WTC11 (cell line): ENCODE data around the gene MALAT1. TPM values are rescaled to one million over a fixed set of nuclear protein-coding genes. Genes with fewer than 3 reads are reported as not detected.

Experiments used
- ATAC-seq: fragments of 200-7000 bp; cut with Tn5 transposase; 2 replicates; pipeline ENCODE4 v1.10.0; 2021; ENCODE audit warnings: mild to moderate bottlenecking, moderate library complexity
- CTCF ChIA-PET: fragments of 300-600 bp; sonication (Branson Sonifier 250); formaldehyde crosslinking; loops from one replicate; lab custom pipeline; 2021; ENCODE audit warnings: antibody characterized with exemption; lab: Charles Lee
- POLR2A ChIA-PET: fragments of 350-600 bp; sonication (Branson Sonifier 250); formaldehyde crosslinking; loops from one replicate; lab custom pipeline; 2021; ENCODE audit warnings: antibody characterized with exemption; lab: Charles Lee
- DNase-seq: peaks from one replicate; pipeline ENCODE4 v3.0.0; 2021; ENCODE audit warnings: low spot score
- H3K27ac Mint-ChIP-seq: 2 replicates; pipeline ENCODE4 v1.8.0; 2021; ENCODE audit warnings: mixed read lengths
- H3K27me3 Mint-ChIP-seq: 2 replicates; pipeline ENCODE4 v1.8.0; 2021; ENCODE audit warnings: low read depth, mild to moderate bottlenecking, moderate library complexity, mixed read lengths
- H3K36me3 Mint-ChIP-seq: 2 replicates; pipeline ENCODE4 v1.8.0; 2021; ENCODE audit warnings: mixed read lengths
- H3K4me1 Mint-ChIP-seq: 2 replicates; pipeline ENCODE4 v1.8.0; 2022; ENCODE audit warnings: mixed read lengths
- H3K4me3 Mint-ChIP-seq: 2 replicates; pipeline ENCODE4 v1.8.0; 2021; ENCODE audit warnings: mild to moderate bottlenecking, moderate library complexity, mixed read lengths
- H3K9me3 Mint-ChIP-seq: 2 replicates; pipeline ENCODE4 v1.8.0; 2021; ENCODE audit warnings: mixed read lengths
- ARID4B ChIP-seq: sonication (generic); formaldehyde crosslinking; IDR thresholded peaks from 2 replicates; pipeline ENCODE4 v1.8.0; 2023; ENCODE audit warnings: missing genetic modification reagents, mild to moderate bottlenecking, borderline replicate concordance
- CBFB ChIP-seq: sonication (generic); formaldehyde crosslinking; IDR thresholded peaks from 2 replicates; pipeline ENCODE4 v1.8.1; 2022; ENCODE audit warnings: mild to moderate bottlenecking, low read depth, missing genetic modification reagents
- CDX4 ChIP-seq: fragments of 250-450 bp; sonication (Bioruptor Pico); IDR thresholded peaks from 2 replicates; pipeline ENCODE4 v1.9.0; 2021; ENCODE audit warnings: moderate library complexity, mild to moderate bottlenecking, inconsistent platforms, borderline replicate concordance
- CREM ChIP-seq: sonication (generic); formaldehyde crosslinking; IDR thresholded peaks from 2 replicates; pipeline ENCODE4 v1.8.1; 2022; ENCODE audit warnings: mild to moderate bottlenecking, missing genetic modification reagents, moderate library complexity
- NFATC4 ChIP-seq: fragments of 250-450 bp; sonication (Bioruptor Pico); IDR thresholded peaks from 2 replicates; pipeline ENCODE4 v1.9.0; 2021; ENCODE audit warnings: mild to moderate bottlenecking
- NR1H2 ChIP-seq: sonication (generic); formaldehyde crosslinking; IDR thresholded peaks from 2 replicates; pipeline ENCODE4 v1.9.0; 2021; ENCODE audit warnings: mild to moderate bottlenecking, moderate library complexity, missing genetic modification reagents
- PRRX2 ChIP-seq: fragments of 250-450 bp; sonication (Bioruptor Pico); IDR thresholded peaks from 2 replicates; pipeline ENCODE4 v1.8.0; 2021; ENCODE audit warnings: mild to moderate bottlenecking
- RORB ChIP-seq: fragments of 250-450 bp; sonication (Bioruptor Pico); IDR thresholded peaks from 2 replicates; pipeline ENCODE4 v1.9.0; 2021; ENCODE audit warnings: mild to moderate bottlenecking
- SMAD3 ChIP-seq: sonication (generic); formaldehyde crosslinking; IDR thresholded peaks from 2 replicates; pipeline ENCODE4 v1.8.0; 2022; ENCODE audit warnings: missing genetic modification reagents, mild to moderate bottlenecking, borderline replicate concordance
- TEAD1 ChIP-seq: sonication (generic); formaldehyde crosslinking; IDR thresholded peaks from 2 replicates; pipeline ENCODE4 v1.8.0; 2022; ENCODE audit warnings: mild to moderate bottlenecking, missing genetic modification reagents
- TEAD4 ChIP-seq: sonication (generic); formaldehyde crosslinking; IDR thresholded peaks from 2 replicates; pipeline ENCODE4 v1.8.0; 2022; ENCODE audit warnings: mild to moderate bottlenecking, missing genetic modification reagents
- ZBTB43 ChIP-seq: sonication (generic); formaldehyde crosslinking; IDR thresholded peaks from 2 replicates; pipeline ENCODE4 v1.8.1; 2023; ENCODE audit warnings: mild to moderate bottlenecking, missing genetic modification reagents
- ZNF671 ChIP-seq: fragments of 250-450 bp; sonication (Bioruptor Pico); IDR thresholded peaks from 2 replicates; pipeline ENCODE4 v1.8.0; 2021; ENCODE audit warnings: mild to moderate bottlenecking
- total RNA-seq: library from RNA; stranded (reverse); gene quantifications from 3 replicates; pipeline ENCODE4 v1.2.3, GENCODE V29; 2021

Gene MALAT1
- total RNA-seq, 1 experiment from 2014 or later = 1,830 TPM

- ChIA-PET CTCF (interaction anchor here (0.9 to 10.3 kb wide), 8 partner anchors 8 to 52 kb away, joined by 3 to 271 read pairs (median 7); partner anchors contain the start of genes FAM89B, KCNK7, SCYL1 and ZNRD2), POLR2A (no interaction called here)
- ATAC-seq (no peak), DNase-seq (no peak)
- Mint-ChIP-seq H3K9me3 (no peaks in the 10 kb centered on the region), H3K27me3 (peaks cover 32% of the 10 kb centered on the region), H3K4me1 (peaks cover 2% of the 10 kb centered on the region), H3K36me3 (peaks cover 5% of the 10 kb centered on the region; the same call in 1 of the 2 replicates), H3K4me3 (no peak overlapping the region), H3K27ac (no peak overlapping the region)
- TF ChIP-seq RORB = no peak
- TF ChIP-seq CREM (CRISPR knock-in tag) = no peak
- TF ChIP-seq TEAD4 = no peak
- no peak for TF ChIP-seq PRRX2 (CRISPR knock-in tag)
- no peak for TF ChIP-seq NFATC4 (CRISPR knock-in tag)
- TF ChIP-seq NR1H2 (CRISPR knock-in tag) = no peak
- no peak for TF ChIP-seq CBFB (CRISPR knock-in tag)
- TF ChIP-seq TEAD1 (CRISPR knock-in tag) = no peak
- TF ChIP-seq SMAD3 (CRISPR knock-in tag) = no peak
- TF ChIP-seq CDX4 = no peak
- no peak for TF ChIP-seq ZNF671 (CRISPR knock-in tag)
Measured at GRCh38 chr11:65537620-65538231, 38.9 kb downstream of the MALAT1 start.

- H3K4me3 Mint-ChIP-seq = peak overlapping the region; percentile 37
- ChIA-PET POLR2A (interaction anchor here (0.5 to 1.5 kb wide), 4 partner anchors 14 to 150 kb away, joined by 3 to 5 read pairs (median 3); no protein-coding TSS in a partner anchor), CTCF (interaction anchor here (0.7 to 10.3 kb wide), 14 partner anchors 9 to 242 kb away, joined by 3 to 271 read pairs (median 5); partner anchors contain the start of genes FAM89B, KCNK7, LTBP3 and SCYL1)
Measured at GRCh38 chr11:65538232-65538914, 39.5 kb downstream of the MALAT1 start.

More at GRCh38 chr11:65538232-65538914, 39.5 kb downstream of the MALAT1 start:
- Mint-ChIP-seq H3K27me3 (peaks cover 38% of the 10 kb centered on the region), H3K36me3 (no peaks in the 10 kb centered on the region; the same call in 1 of the 2 replicates), H3K9me3 (no peaks in the 10 kb centered on the region), H3K4me1 (peaks cover 2% of the 10 kb centered on the region), H3K27ac (no peak overlapping the region)
- DNase-seq (no peak), ATAC-seq (no peak)
- 0 out of 2 replicates have a peak, but pooled peaks have one; percentile 10 for TF ChIP-seq ZBTB43 (CRISPR knock-in tag)
- no peak for TF ChIP-seq ARID4B (CRISPR knock-in tag)
